GM12878 (cell line): ENCODE measurements around the gene C9orf57. TPM values are rescaled to one million over a fixed set of nuclear protein-coding genes. Genes with fewer than 3 reads are reported as not detected.

Source experiments
- ATAC-seq: fragments of 200-7000 bp; cut with Tn5 transposase; 3 replicates; pipeline ENCODE4 v1.9.1; 2020; ENCODE audit warnings: mild to moderate bottlenecking, moderate library complexity
- BruUV-seq: library from RNA; stranded (reverse); fragments of 400-500 nt; replicated peaks from 2 replicates; lab custom pipeline; 2021; lab: Mats Ljungman, UMichigan
- CTCF ChIA-PET: fragments of 300-600 bp; sonication (Branson Sonifier 250); formaldehyde crosslinking; extraction: SDS; loops from one replicate; lab custom pipeline; 2021; ENCODE audit warnings: inconsistent platforms; lab: Yijun Ruan, JAX
- POLR2A ChIA-PET: fragments of 350-600 bp; formaldehyde crosslinking; extraction: SDS; loops from one replicate; lab custom pipeline; 2021; ENCODE audit warnings: inconsistent platforms; lab: Charles Lee
- RAD21 ChIA-PET: fragments of 300-600 bp; sonication (Branson Sonifier 250); formaldehyde crosslinking; loops from one replicate; lab custom pipeline; 2023; ENCODE audit warnings: antibody characterized with exemption; ENCODE audit not compliant: unreplicated experiment; lab: Charles Lee
- SMC1A ChIA-PET: fragments of 300-600 bp; sonication (Branson Sonifier 250); formaldehyde crosslinking; loops from one replicate; lab custom pipeline; 2023; ENCODE audit not compliant: unreplicated experiment, uncharacterized antibody; lab: Charles Lee
- DNase-seq: peaks from one replicate; pipeline ENCODE4 v3.0.0-alpha.2; 2011; ENCODE audit warnings: low read depth, low spot score
- FAIRE-seq: peaks from 3 replicates; lab custom pipeline; 2011; peaks lifted over from hg19 to GRCh38; lab: Jason Lieb, UNC
- H2AFZ ChIP-seq: 2 replicates; pipeline ENCODE4 v1.6.0; 2011; ENCODE audit warnings: low read depth, low read length, control low read depth; ENCODE audit not compliant: control insufficient read depth
- H3K27ac ChIP-seq: 2 replicates; pipeline ENCODE4 v1.5.1; 2011; ENCODE audit warnings: control low read depth; ENCODE audit not compliant: control insufficient read depth, insufficient read depth
- H3K27me3 ChIP-seq, 2 experiments: replicated peaks in 1 of 2; 2 replicates each; pipeline versions ENCODE4 v1.6.0 to v1.6.1; 2011; ENCODE audit warnings: low read length in 1 of 2; ENCODE audit not compliant: control insufficient read depth in 2 of 2, insufficient read depth in 2 of 2
- H3K36me3 ChIP-seq, 2 experiments: 2 replicates each; pipeline ENCODE4 v1.5.1; 2011; ENCODE audit warnings: low read length in 1 of 2; ENCODE audit not compliant: control insufficient read depth in 2 of 2, insufficient read depth in 2 of 2
- H3K4me1 ChIP-seq: 2 replicates; pipeline ENCODE4 v1.6.1; 2011; ENCODE audit warnings: mild to moderate bottlenecking, low read length, moderate library complexity, mixed read lengths; ENCODE audit not compliant: control insufficient read depth, insufficient read depth
- H3K4me2 ChIP-seq: 2 replicates; pipeline ENCODE4 v1.6.0; 2011; ENCODE audit warnings: control low read depth; ENCODE audit not compliant: control insufficient read depth, insufficient read depth
- H3K4me3 ChIP-seq: fragments of 200-600 bp; sonication (generic); 2 replicates; pipeline ENCODE4 v1.5.1; 2016
- H3K79me2 ChIP-seq: 2 replicates; pipeline ENCODE4 v1.6.0; 2011; ENCODE audit warnings: low read length; ENCODE audit not compliant: control insufficient read depth, insufficient read depth
- H3K9ac ChIP-seq: 2 replicates; pipeline ENCODE4 v1.8.0; 2011; ENCODE audit warnings: low read length, control low read depth, mixed read lengths; ENCODE audit not compliant: control insufficient read depth, insufficient read depth
- H3K9me3 ChIP-seq: replicated peaks from 3 replicates; pipeline ENCODE4 v1.5.1; 2011; ENCODE audit warnings: mild to moderate bottlenecking, low read length; ENCODE audit not compliant: control insufficient read depth, insufficient read depth
- H4K20me1 ChIP-seq: 2 replicates; pipeline ENCODE4 v1.6.0; 2011; ENCODE audit not compliant: control insufficient read depth, insufficient read depth
- CBFB ChIP-seq: IDR thresholded peaks from 2 replicates; pipeline ENCODE4 v1.6.1; 2016; ENCODE audit warnings: antibody characterized with exemption, low read depth
- CBX3 ChIP-seq: fragments of 200-600 bp; sonication (generic); IDR thresholded peaks from 2 replicates; pipeline ENCODE4 v1.6.1; 2016; ENCODE audit warnings: low read depth, borderline replicate concordance
- CTCF ChIP-seq, 3 experiments: IDR thresholded peaks in 2 of 3; conservative IDR thresholded peaks in 1 of 3; 2 replicates each; pipeline ENCODE4 v1.5.1; 2011; ENCODE audit warnings: low read depth in 3 of 3, low read length in 3 of 3, mild to moderate bottlenecking in 3 of 3, control low read depth in 2 of 3, moderate library complexity in 2 of 3, inconsistent platforms in 1 of 3, mixed read lengths in 1 of 3; ENCODE audit not compliant: control insufficient read depth in 2 of 3, insufficient read depth in 1 of 3; ENCODE audit errors: extremely low read depth in 1 of 3
- GATAD2B ChIP-seq: fragments of 450-650 bp; conservative IDR thresholded peaks from 2 replicates; pipeline ENCODE4 v1.6.1; 2017; ENCODE audit warnings: low read depth, mild to moderate bottlenecking, moderate library complexity
- KDM1A ChIP-seq: fragments of 200-600 bp; sonication (generic); IDR thresholded peaks from 2 replicates; pipeline ENCODE4 v1.6.1; 2016; ENCODE audit warnings: borderline replicate concordance
- NKRF ChIP-seq: fragments of 450-650 bp; conservative IDR thresholded peaks from 2 replicates; pipeline ENCODE4 v1.6.1; 2017; ENCODE audit warnings: mild to moderate bottlenecking, moderate library complexity
- RUNX3 ChIP-seq: IDR thresholded peaks from 2 replicates; pipeline ENCODE4 v1.6.1; 2012; ENCODE audit warnings: low read length, inconsistent platforms
- SMC3 ChIP-seq: IDR thresholded peaks from 2 replicates; pipeline ENCODE4 v1.6.1; 2011; ENCODE audit warnings: low read length, improper control_type of control experiment, borderline replicate concordance
- ZBTB4 ChIP-seq: fragments of 450-650 bp; formaldehyde crosslinking; IDR thresholded peaks from 2 replicates; pipeline ENCODE4 v1.4.0; 2022; ENCODE audit warnings: mild to moderate bottlenecking, moderate library complexity
- ZNF207 ChIP-seq: fragments of 450-650 bp; IDR thresholded peaks from 2 replicates; pipeline ENCODE4 v1.6.1; 2014; ENCODE audit warnings: antibody characterized with exemption, mild to moderate bottlenecking, borderline replicate concordance
- WGBS: methylation state at CpG from one replicate; pipeline ENCODE4 v1.1.6; 2016; ENCODE audit warnings: low lambda C conversion rate; ENCODE audit not compliant: insufficient replicate concordance, insufficient coverage; ENCODE audit errors: missing lambda C conversion rate; 5-methylcytosine and 5-hydroxymethylcytosine counted together
- in situ Hi-C: fragments of 300-500 bp; cut with MboI; formaldehyde crosslinking; loops from 9 replicates; pipeline ENCODE4 v1.14.3; 2018; ENCODE audit warnings: mixed read lengths
- intact Hi-C: fragments of 100-400 bp; cut with micrococcal nuclease; formaldehyde crosslinking; loops from one replicate; pipeline ENCODE4 v1.14.2; 2022; ENCODE audit not compliant: unreplicated experiment
- polyA plus RNA-seq, 11 experiments: library from polyadenylated mRNA; depleted of rRNA in 4 of 11; unstranded in 6 of 11; stranded (reverse) in 5 of 11; fragments of >200 nt; fragmentation: Nextera tagmentation in 4 of 11; fragmentation: Illumina TruSeq in 1 of 11; extraction: Ambion mirVana in 4 of 11; extraction: Trizol in 1 of 11; gene quantifications; 1 replicate in 1 of 11; 2 replicates in 10 of 11; pipeline versions ENCODE4 v1.2.1 to v1.2.3, GENCODE V29; 2011 to 2016; ENCODE audit warnings: inconsistent platforms in 2 of 11, missing spikeins in 2 of 11, low read depth in 1 of 11
- total RNA-seq, 4 experiments: library from RNA; depleted of rRNA in 3 of 4; stranded (reverse); fragments of >200 nt in 3 of 4; fragmentation: Illumina TruSeq in 1 of 4; extraction: Trizol in 1 of 4; gene quantifications; 2 replicates each; pipeline versions ENCODE4 v1.2.1 to v1.2.3, GENCODE V29; 2013 to 2021
- TF ChIP-seq, protein P1 (sequence below): fragments of 450-650 bp; IDR thresholded peaks from 2 replicates; pipeline ENCODE4 v1.6.1; 2016; ENCODE audit warnings: mild to moderate bottlenecking

Gene C9orf57
- total and polyA plus RNA-seq, 10 of the 15 experiments (the other 5 are each of a cell fraction or from before 2014, with no cell fraction given), result 0.06 to 0.27 TPM; not detected in 8

- TF ChIP-seq ZBTB4 (CRISPR knock-in tag) (no peak), CBFB (no peak), KDM1A (no peak), GATAD2B (no peak)
- TF ChIP-seq, protein P1, sequence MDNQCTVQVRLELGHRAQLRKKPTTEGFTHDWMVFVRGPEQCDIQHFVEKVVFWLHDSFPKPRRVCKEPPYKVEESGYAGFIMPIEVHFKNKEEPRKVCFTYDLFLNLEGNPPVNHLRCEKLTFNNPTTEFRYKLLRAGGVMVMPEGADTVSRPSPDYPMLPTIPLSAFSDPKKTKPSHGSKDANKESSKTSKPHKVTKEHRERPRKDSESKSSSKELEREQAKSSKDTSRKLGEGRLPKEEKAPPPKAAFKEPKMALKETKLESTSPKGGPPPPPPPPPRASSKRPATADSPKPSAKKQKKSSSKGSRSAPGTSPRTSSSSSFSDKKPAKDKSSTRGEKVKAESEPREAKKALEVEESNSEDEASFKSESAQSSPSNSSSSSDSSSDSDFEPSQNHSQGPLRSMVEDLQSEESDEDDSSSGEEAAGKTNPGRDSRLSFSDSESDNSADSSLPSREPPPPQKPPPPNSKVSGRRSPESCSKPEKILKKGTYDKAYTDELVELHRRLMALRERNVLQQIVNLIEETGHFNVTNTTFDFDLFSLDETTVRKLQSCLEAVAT, result no peak
These were observed 20.9 kb downstream of the C9orf57 start (continued) for GRCh38 chr9:72039532-72039931.

DNA sequence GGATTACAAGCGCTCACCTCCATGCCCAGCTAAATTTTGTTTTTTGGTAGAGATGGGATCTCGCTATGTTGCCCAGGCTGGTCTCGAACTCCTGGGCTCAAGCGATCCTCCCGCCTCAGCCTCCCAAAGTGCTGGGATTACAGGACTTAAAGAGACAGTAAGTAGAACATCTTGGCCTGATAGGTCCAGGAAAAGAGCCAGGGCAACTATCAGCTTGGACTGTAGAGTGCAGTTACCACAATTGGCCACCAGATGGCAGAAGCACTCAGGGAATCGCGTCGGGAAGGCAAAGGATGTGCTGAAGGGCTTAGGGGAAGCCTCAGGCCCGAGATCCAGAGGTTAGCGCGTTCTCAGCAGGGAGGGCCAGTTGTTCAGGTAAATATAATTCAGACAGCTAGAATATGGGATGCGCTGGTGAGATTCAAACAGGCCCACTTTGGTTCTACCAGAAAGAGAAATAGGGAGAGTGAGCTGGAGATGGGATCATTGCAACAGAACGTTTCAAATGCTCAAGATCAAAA, 21.5 kb downstream of the C9orf57 start:
- in situ Hi-C loops, result loop anchor here (5.0 kb wide), 1 partner anchor 233 kb away; no protein-coding TSS in a partner anchor
- no peak overlapping the region for H3K4me3 ChIP-seq
- peak; percentile 95 for ATAC-seq
- CTCF ChIA-PET, result interaction anchor here (0.6 to 16.8 kb wide), 79 partner anchors 8 to 1162 kb away, joined by 3 to 470 read pairs (median 4); partner anchors contain the start of gene GDA
- POLR2A ChIA-PET, result interaction anchor here (1.1 to 1.4 kb wide), 3 partner anchors 163 to 240 kb away, joined by 4 to 9 read pairs (median 6); no protein-coding TSS in a partner anchor
- no peak overlapping the region; the same call in 1 of the 2 replicates for H2AFZ ChIP-seq
- FAIRE-seq, result peak; percentile 85
- no peaks in the 10 kb centered on the region for H3K36me3 ChIP-seq
- no peak overlapping the region for H3K4me2 ChIP-seq
- no peaks in the 10 kb centered on the region; the same call in 2 of the 3 replicates for H3K9me3 ChIP-seq
- H3K27me3 ChIP-seq, result no peaks in the 10 kb centered on the region
- intact Hi-C loops, result loop anchor here (1.0 to 10.0 kb wide), 11 partner anchors 116 to 1046 kb away; no protein-coding TSS in a partner anchor
- H3K4me1 ChIP-seq, result no peaks in the 10 kb centered on the region; the same call in 1 of the 2 replicates
- H3K27ac ChIP-seq, result no peak overlapping the region
- H3K9ac ChIP-seq, result no peak overlapping the region
- SMC1A ChIA-PET, result interaction anchor here (0.7 to 6.8 kb wide), 51 partner anchors 8 to 1040 kb away, joined by 3 to 367 read pairs (median 5); no protein-coding TSS in a partner anchor
- no TSS peak for BruUV-seq
- RAD21 ChIA-PET, result interaction anchor here (0.6 to 16.0 kb wide), 39 partner anchors 8 to 993 kb away, joined by 3 to 365 read pairs (median 4); partner anchors contain the start of genes ABHD17B and C9orf85
- H4K20me1 ChIP-seq, result no peaks in the 10 kb centered on the region
- H3K79me2 ChIP-seq, result no peaks in the 10 kb centered on the region
- DNase-seq, result peak; percentile 45
- 10% methylated on average over 13 of the region's 13 CpGs for WGBS
- TF ChIP-seq CBX3 (no peak), ZNF207 (peak; percentile 55; the same call in 1 of the 2 replicates), KDM1A (no peak), RUNX3 (peak; percentile 54), NKRF (no peak), CTCF (IDR thresholded peaks at IDR 0.05 in 2 of 3, conservative IDR thresholded peaks at IDR 0.05 in 1 of 3; ENCODE audit: control insufficient read depth in 2 of 3, extremely low read depth in 1 of 3, insufficient read depth in 1 of 3, low read depth in 3 of 3, low read length in 3 of 3) (peak; percentile 93 to 96 (median 94)), SMC3 (peak; percentile 97)
